HG03565 (cell line): ENCODE data around the gene GJD3.
"Not testable (repeated sequence)": the region's sequence is repeated elsewhere in the genome, so short reads cannot be mapped to it uniquely, and the experiment has no call there.

Experiments used
- ATAC-seq: cut with Tn5 transposase; IDR thresholded peaks from one replicate; pipeline ENCODE4 v1.9.1; 2021; ENCODE audit warnings: mild to moderate bottlenecking, moderate library complexity; ENCODE audit not compliant: unreplicated experiment

The GJD3 gene

DNA sequence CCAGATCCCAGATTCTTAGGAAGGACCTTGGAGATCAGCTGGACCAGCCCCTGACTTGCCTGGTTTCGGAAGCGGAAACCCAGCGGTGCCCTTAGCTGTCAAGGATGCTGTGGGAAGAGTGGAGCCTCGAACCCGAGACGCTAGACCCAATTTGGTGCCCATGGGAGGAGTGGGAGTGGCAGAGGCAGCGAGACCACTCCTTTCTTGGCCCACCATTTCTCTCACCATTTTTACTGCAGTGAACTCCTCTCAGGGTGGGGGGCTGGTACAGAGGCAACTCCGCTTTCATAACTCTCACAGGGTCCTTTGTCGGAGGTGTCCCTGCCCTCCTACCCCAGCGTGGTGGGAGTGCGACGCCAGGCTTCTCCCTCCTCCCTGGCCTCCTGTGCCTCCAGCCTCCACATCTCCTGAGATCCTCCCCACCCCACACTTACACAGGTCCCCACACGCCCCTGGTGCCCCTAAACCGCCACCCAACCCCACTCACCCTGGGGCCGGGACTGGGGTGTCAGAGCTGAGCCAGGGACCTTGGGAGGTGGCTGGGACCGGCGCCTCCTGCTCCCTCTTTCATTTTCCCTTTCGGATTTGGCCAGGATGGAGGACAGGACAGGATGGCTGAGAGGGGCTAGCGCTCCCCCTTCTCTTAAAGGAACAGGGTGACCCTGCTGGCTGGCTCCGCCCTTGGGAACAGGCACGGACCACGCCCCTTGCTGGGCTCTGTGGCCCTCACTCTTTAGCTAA, at the start of gene GJD3:
Gene GJD3, minus strand, starts transcription at position 617 of the 741 bp plus-strand sequence. CDS start 922 bp downstream, outside the sequence.
- ATAC-seq = no peak

DNA sequence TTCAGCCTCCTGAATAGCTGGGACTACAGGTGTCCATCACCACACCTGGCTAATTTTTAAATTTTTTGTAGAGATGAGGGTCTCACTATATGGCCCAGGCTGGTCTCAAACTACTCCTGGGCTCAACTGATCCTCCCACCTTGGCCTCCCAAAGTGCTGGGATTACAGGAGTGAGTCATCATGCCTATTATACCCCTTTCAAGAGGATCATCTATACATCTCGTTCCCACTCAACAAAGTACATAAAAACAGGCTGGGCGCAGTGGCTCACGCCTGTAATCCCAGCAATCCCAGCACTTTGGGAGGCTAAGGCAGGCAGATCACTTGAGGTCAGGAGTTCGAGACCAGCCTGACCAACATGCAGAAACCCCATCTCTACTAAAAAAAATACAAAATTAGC, 49.8 kb upstream of the GJD3 start:
- ATAC-seq = not testable (repeated sequence)

DNA sequence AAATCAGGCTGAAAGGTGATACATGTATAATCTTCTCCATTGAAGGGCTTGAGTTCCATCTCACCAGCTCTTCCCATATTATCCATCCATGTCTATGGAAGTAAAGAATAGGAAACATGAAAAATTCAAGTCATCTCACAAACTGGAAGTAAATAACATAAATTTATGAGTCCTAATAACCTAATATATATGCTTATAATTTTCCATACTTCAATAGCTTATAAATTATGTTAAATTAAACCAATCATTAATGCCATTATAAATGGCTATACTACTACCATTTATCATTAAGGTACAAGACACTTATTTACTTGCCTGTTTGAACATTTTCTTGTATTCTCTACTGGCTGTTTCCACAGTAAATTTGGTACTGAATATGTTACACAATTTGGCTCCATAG, 48.3 kb upstream of the GJD3 start:
- no peak for ATAC-seq

DNA sequence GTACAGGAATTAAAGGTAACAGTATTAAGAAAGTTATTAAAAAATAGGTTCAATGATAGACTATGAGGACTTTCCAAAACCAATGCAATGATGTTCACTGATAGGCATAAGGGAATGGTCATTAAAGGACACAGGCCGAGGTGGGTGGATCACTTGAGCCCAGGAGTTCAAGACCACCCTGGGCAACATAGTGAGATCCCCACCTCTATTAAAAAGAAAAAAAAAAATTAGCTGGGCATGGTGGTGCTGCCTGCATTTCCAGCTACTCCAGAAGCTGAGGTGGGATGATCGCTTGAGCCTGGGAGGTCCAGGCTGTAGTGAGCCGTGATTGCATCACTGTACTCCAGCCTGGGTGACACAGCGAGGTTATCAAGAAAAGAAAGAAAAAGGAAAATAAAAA, 47.3 kb upstream of the GJD3 start:
- no peak for ATAC-seq

- ATAC-seq = no peak
Measured at GRCh38 chr17:40410082-40410481, 45.5 kb upstream of the GJD3 start.

DNA sequence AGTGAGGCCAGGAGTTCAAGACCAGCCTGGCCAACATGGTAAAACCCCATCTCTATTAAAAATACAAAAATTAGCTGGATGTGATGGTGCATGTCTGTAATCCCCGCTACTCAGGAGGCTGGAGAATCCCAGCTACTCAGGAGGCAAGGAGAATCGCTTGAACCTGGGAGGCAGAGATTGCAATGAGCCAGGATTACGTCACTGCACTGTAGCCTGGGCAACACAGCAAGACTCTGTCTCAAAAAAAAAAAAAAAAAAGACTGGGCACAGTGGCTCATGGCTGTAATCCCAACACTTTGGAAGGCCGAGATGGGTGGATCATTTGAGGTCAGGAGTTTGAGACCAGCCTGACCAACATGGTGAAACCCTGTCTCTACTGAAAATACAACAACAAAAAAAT, 45.0 kb upstream of the GJD3 start:
- ATAC-seq = not testable (repeated sequence)

- no peak for ATAC-seq
Measured at GRCh38 chr17:40407460-40407859, 42.9 kb upstream of the GJD3 start.

DNA sequence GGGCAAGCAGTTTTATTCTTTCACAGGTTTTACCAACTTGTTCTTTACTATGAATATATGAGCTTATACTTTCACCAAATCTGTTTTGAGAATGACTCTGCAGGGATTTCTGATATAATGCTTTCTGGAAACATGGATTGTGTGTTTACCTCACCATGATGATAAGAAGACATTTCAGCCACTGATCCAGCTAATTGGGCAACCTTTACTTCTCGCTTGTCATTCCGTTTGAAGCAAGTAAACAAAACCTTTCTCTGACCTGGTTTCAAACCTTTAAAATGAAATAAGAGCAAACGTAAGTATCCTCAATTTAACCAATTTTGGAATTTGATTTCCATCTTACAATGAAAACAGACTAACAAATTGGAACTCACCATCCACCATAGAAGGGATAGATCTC, 39.5 kb upstream of the GJD3 start:
- ATAC-seq = no peak

DNA sequence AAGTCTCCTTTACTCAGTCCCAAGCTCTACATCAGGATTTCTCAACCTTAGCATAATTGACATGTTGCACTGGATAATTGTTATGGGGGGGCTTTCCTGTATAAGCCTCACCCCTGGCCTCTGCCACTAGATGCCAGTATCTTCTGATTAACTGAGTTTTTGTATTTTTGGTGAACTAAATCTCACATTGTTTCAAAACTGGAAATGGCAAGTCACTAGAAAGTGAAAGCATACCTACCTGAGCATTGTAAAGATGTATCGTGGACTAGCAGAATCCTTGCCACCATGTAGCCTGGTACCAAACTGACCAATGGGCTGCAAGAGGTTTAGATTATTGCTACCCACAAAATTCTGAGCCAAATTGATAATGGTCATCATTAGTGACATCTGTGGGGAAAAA, 38.1 kb upstream of the GJD3 start:
- no peak for ATAC-seq

- ATAC-seq = no peak
Measured at GRCh38 chr17:40399185-40399584, 34.6 kb upstream of the GJD3 start.

GRCh38 chr17:40386555-40386954, 22.0 kb upstream of the GJD3 start:
- not testable (repeated sequence) for ATAC-seq

DNA sequence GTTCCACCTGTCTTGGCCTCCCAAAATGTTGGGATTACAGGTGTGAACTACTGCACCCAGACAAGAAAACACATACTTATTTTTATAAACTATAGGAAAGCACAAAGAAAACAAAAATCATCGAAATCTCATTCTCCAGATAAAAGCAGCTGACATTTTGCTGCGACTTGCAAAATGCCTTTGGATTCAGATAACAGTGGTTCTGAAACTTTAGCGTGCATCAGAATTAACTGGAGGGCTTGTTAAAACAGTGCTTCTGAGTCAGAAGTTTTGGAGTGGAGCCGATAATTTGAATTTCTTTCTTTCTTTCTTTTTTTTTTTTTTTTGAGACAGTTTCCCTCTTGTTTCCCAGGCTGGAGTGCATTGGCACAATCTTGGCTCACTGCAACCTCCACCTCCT, 17.7 kb upstream of the GJD3 start:
- no peak for ATAC-seq

- no peak for ATAC-seq
Measured at GRCh38 chr17:40378966-40379365, 14.4 kb upstream of the GJD3 start.

- ATAC-seq = no peak
Measured at GRCh38 chr17:40377832-40378231, 13.3 kb upstream of the GJD3 start.

DNA sequence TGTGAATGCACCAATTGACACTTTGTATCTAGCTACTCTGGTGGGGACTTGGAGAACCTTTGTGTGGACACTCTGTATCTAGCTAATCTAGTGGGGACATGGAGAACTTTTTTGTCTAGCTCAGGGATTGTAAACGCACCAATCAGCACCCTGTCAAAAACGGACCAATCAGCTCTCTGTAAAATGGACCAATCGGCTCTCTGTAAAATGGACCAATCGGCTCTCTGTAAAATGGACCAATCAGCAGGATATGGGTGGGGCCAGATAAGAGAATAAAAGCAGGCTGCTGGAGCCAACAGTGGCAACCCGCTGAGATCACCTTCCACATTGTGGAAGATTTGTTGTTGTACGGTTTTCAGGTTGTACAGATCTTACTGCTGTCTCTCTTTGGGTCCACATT, 12.0 kb upstream of the GJD3 start:
- not testable (repeated sequence) for ATAC-seq

- ATAC-seq = not testable (repeated sequence)
Measured at GRCh38 chr17:40375786-40376185, 11.2 kb upstream of the GJD3 start.

- ATAC-seq = no peak
Measured at GRCh38 chr17:40374821-40375498, 10.4 kb upstream of the GJD3 start.

DNA sequence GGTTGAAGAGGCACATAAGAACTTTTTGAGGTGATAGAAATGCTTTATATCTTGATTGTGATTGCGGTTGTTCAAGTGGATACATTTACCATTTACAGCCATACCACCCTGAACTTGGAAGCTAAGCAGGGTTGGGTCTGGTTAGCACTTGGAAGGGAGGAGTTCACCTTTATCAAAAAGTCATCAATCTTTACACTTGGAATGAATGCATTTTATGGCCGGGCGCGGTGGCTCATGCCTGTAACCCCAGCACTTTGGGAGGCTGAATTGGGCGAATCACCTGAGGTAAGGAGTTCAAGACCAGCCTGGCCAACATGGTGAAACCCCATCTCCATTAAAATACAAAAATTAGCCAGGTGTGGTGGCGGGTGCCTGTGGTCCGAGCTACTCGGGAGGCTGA, 9.5 kb upstream of the GJD3 start:
- no peak for ATAC-seq

DNA sequence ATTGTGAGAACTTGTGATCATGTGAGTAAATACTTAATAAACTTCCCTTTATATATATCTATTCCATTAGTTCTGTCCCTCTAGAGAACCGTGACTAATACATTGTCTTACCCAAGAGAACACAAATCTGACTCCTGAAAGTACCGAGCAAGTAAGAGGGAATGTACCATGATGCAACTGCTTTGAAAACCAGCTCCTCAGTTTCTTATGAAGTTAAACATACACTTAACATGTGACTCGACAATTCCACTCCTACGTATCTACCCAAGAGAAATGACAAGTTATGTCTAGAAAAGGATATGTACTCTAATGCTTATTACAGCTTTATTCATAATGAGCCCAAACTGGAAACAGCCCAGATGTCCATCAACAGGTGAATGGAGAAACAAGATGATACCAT, 8.8 kb upstream of the GJD3 start:
- ATAC-seq = no peak

DNA sequence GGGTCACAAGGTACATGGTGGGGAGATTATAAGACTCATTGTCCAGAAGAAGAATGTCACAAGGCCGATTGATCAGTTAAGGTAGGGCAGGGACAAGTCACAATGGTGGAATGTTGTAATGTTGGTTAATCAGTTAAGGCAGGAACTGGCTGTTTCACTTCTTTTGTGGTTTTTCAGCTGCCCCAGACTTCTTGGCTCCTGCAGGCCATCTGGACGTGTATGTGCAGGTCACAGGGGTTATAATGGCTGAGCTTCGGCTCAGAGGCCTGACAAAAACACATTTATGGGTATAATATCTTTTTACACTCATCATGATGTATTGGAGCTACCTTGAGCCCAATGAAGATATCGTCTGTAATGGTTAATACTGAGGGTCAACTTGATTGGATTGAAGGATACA, 8.1 kb upstream of the GJD3 start:
- not testable (repeated sequence) for ATAC-seq

DNA sequence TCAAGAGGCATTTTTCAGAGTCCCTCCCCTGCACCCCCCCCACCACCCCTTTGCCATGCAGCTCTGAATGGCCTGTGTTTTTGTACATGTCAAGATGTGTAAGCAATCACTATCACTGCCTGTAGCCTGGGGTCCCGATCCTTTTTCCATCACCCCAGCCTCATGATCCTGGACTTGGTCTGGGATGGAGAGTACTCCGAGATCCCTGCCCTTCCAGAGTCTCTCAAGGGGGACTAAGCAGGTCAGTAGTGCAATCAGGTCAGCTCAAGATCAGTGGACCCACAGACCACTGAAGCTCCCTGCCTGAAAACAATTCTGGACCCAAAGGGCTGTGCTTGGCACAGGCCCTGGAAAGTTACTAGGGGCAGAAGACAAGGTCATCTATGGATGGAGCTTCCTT, 7.5 kb upstream of the GJD3 start:
- ATAC-seq = no peak

DNA sequence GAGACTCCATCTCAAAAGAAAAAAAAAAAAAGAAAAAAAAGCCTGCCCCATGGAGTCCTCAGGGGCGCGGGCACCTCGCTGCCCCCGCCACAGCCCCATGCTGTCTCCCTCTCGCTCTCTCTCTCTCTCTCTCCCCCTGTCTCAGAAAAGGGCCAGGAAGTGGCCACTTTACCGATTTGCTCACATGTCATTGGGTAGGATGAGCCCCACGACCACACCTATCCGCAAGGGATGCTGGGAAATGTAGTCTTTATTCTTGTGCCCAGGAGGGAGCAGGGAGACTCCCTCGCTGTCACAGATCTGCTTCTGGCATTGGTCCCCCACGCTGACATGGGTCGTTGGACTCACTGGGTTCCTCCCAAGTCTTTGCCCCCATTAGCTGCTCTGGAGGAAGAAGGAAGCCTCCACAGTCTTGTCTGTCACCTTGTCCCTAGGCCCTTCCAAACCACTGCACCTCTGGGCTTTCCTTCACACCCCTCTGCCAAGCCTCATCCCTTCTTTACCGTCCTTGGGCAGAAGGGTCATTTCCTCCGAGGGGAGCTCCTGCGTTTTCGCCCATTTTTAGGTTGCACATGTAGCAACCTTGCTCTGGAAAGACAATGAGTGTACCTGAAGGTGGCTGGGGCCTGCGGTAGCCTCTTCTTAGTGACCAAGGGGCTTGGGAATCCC, 6.9 kb upstream of the GJD3 start:
- no peak for ATAC-seq
